GM12878 (cell line): ENCODE measurements around the gene DNAJC11. TPM values are rescaled to one million over a fixed set of nuclear protein-coding genes. Genes with fewer than 3 reads are reported as not detected.

Experiments
- ATAC-seq: fragments of 200-7000 bp; cut with Tn5 transposase; 3 replicates; pipeline ENCODE4 v1.9.1; 2020; ENCODE audit warnings: mild to moderate bottlenecking, moderate library complexity
- BruUV-seq: library from RNA; stranded (reverse); fragments of 400-500 nt; replicated peaks from 2 replicates; lab custom pipeline; 2021; lab: Mats Ljungman, UMichigan
- CTCF ChIA-PET: fragments of 300-600 bp; sonication (Branson Sonifier 250); formaldehyde crosslinking; extraction: SDS; loops from one replicate; lab custom pipeline; 2021; ENCODE audit warnings: inconsistent platforms; lab: Yijun Ruan, JAX
- POLR2A ChIA-PET: fragments of 350-600 bp; formaldehyde crosslinking; extraction: SDS; loops from one replicate; lab custom pipeline; 2021; ENCODE audit warnings: inconsistent platforms; lab: Charles Lee
- RAD21 ChIA-PET: fragments of 300-600 bp; sonication (Branson Sonifier 250); formaldehyde crosslinking; loops from one replicate; lab custom pipeline; 2023; ENCODE audit warnings: antibody characterized with exemption; ENCODE audit not compliant: unreplicated experiment; lab: Charles Lee
- SMC1A ChIA-PET: fragments of 300-600 bp; sonication (Branson Sonifier 250); formaldehyde crosslinking; loops from one replicate; lab custom pipeline; 2023; ENCODE audit not compliant: unreplicated experiment, uncharacterized antibody; lab: Charles Lee
- DNase-seq: peaks from one replicate; pipeline ENCODE4 v3.0.0-alpha.2; 2011; ENCODE audit warnings: low read depth, low spot score
- FAIRE-seq: peaks from 3 replicates; lab custom pipeline; 2011; peaks lifted over from hg19 to GRCh38; lab: Jason Lieb, UNC
- H2AFZ ChIP-seq: 2 replicates; pipeline ENCODE4 v1.6.0; 2011; ENCODE audit warnings: low read depth, low read length, control low read depth; ENCODE audit not compliant: control insufficient read depth
- H3K27ac ChIP-seq: 2 replicates; pipeline ENCODE4 v1.5.1; 2011; ENCODE audit warnings: control low read depth; ENCODE audit not compliant: control insufficient read depth, insufficient read depth
- H3K27me3 ChIP-seq, 2 experiments: replicated peaks in 1 of 2; 2 replicates each; pipeline versions ENCODE4 v1.6.0 to v1.6.1; 2011; ENCODE audit warnings: low read length in 1 of 2; ENCODE audit not compliant: control insufficient read depth in 2 of 2, insufficient read depth in 2 of 2
- H3K36me3 ChIP-seq, 2 experiments: 2 replicates each; pipeline ENCODE4 v1.5.1; 2011; ENCODE audit warnings: low read length in 1 of 2; ENCODE audit not compliant: control insufficient read depth in 2 of 2, insufficient read depth in 2 of 2
- H3K4me1 ChIP-seq: 2 replicates; pipeline ENCODE4 v1.6.1; 2011; ENCODE audit warnings: mild to moderate bottlenecking, low read length, moderate library complexity, mixed read lengths; ENCODE audit not compliant: control insufficient read depth, insufficient read depth
- H3K4me2 ChIP-seq: 2 replicates; pipeline ENCODE4 v1.6.0; 2011; ENCODE audit warnings: control low read depth; ENCODE audit not compliant: control insufficient read depth, insufficient read depth
- H3K4me3 ChIP-seq: fragments of 200-600 bp; sonication (generic); 2 replicates; pipeline ENCODE4 v1.5.1; 2016
- H3K79me2 ChIP-seq: 2 replicates; pipeline ENCODE4 v1.6.0; 2011; ENCODE audit warnings: low read length; ENCODE audit not compliant: control insufficient read depth, insufficient read depth
- H3K9ac ChIP-seq: 2 replicates; pipeline ENCODE4 v1.8.0; 2011; ENCODE audit warnings: low read length, control low read depth, mixed read lengths; ENCODE audit not compliant: control insufficient read depth, insufficient read depth
- H3K9me3 ChIP-seq: replicated peaks from 3 replicates; pipeline ENCODE4 v1.5.1; 2011; ENCODE audit warnings: mild to moderate bottlenecking, low read length; ENCODE audit not compliant: control insufficient read depth, insufficient read depth
- H4K20me1 ChIP-seq: 2 replicates; pipeline ENCODE4 v1.6.0; 2011; ENCODE audit not compliant: control insufficient read depth, insufficient read depth
- CEBPB ChIP-seq, 2 experiments: fragments of 150-350 bp in 1 of 2; IDR thresholded peaks; 2 replicates each; pipeline ENCODE4 v1.6.1; 2012 to 2014; ENCODE audit warnings: low read depth in 2 of 2, low read length in 2 of 2, borderline replicate concordance in 1 of 2, inconsistent platforms in 1 of 2
- CREB1 ChIP-seq: IDR thresholded peaks from 2 replicates; pipeline ENCODE4 v1.6.1; 2012; ENCODE audit warnings: low read depth, mild to moderate bottlenecking, inconsistent platforms
- EP300 ChIP-seq, 2 experiments: fragments of 150-350 bp in 1 of 2; IDR thresholded peaks; 2 replicates each; pipeline ENCODE4 v1.6.1; 2011 to 2012; ENCODE audit warnings: low read depth in 2 of 2, low read length in 2 of 2, borderline replicate concordance in 1 of 2, improper control_type of control experiment in 1 of 2, inconsistent platforms in 1 of 2; ENCODE audit not compliant: control insufficient read depth in 1 of 2
- ETV6 ChIP-seq, 2 experiments: fragments of 450-650 bp in 1 of 2; IDR thresholded peaks in 1 of 2; conservative IDR thresholded peaks in 1 of 2; 2 replicates each; pipeline ENCODE4 v1.6.1; 2014; ENCODE audit warnings: antibody characterized with exemption in 1 of 2, borderline replicate concordance in 1 of 2, low read depth in 1 of 2, mild to moderate bottlenecking in 1 of 2, moderate library complexity in 1 of 2
- NR2C2 ChIP-seq: IDR thresholded peaks from 2 replicates; pipeline ENCODE4 v1.6.1; 2011; ENCODE audit warnings: borderline replicate concordance, low read depth; ENCODE audit not compliant: control insufficient read depth, insufficient read length
- RB1 ChIP-seq: fragments of 450-650 bp; formaldehyde crosslinking; IDR thresholded peaks from 2 replicates; pipeline ENCODE4 v1.6.1; 2017; ENCODE audit warnings: mild to moderate bottlenecking, borderline replicate concordance
- SIX5 ChIP-seq: IDR thresholded peaks from 2 replicates; pipeline ENCODE4 v1.6.1; 2011; ENCODE audit warnings: mild to moderate bottlenecking, low read depth, low read length, moderate library complexity; ENCODE audit not compliant: severe bottlenecking
- WGBS: methylation state at CpG from one replicate; pipeline ENCODE4 v1.1.6; 2016; ENCODE audit warnings: low lambda C conversion rate; ENCODE audit not compliant: insufficient replicate concordance, insufficient coverage; ENCODE audit errors: missing lambda C conversion rate; 5-methylcytosine and 5-hydroxymethylcytosine counted together
- in situ Hi-C: fragments of 300-500 bp; cut with MboI; formaldehyde crosslinking; loops from 9 replicates; pipeline ENCODE4 v1.14.3; 2018; ENCODE audit warnings: mixed read lengths
- intact Hi-C: fragments of 100-400 bp; cut with micrococcal nuclease; formaldehyde crosslinking; loops from one replicate; pipeline ENCODE4 v1.14.2; 2022; ENCODE audit not compliant: unreplicated experiment
- polyA plus RNA-seq, 11 experiments: library from polyadenylated mRNA; depleted of rRNA in 4 of 11; unstranded in 6 of 11; stranded (reverse) in 5 of 11; fragments of >200 nt; fragmentation: Nextera tagmentation in 4 of 11; fragmentation: Illumina TruSeq in 1 of 11; extraction: Ambion mirVana in 4 of 11; extraction: Trizol in 1 of 11; gene quantifications; 1 replicate in 1 of 11; 2 replicates in 10 of 11; pipeline versions ENCODE4 v1.2.1 to v1.2.3, GENCODE V29; 2011 to 2016; ENCODE audit warnings: inconsistent platforms in 2 of 11, missing spikeins in 2 of 11, low read depth in 1 of 11
- total RNA-seq, 4 experiments: library from RNA; depleted of rRNA in 3 of 4; stranded (reverse); fragments of >200 nt in 3 of 4; fragmentation: Illumina TruSeq in 1 of 4; extraction: Trizol in 1 of 4; gene quantifications; 2 replicates each; pipeline versions ENCODE4 v1.2.1 to v1.2.3, GENCODE V29; 2013 to 2021
- TF ChIP-seq, protein P1 (sequence below): fragments of 450-650 bp; formaldehyde crosslinking; IDR thresholded peaks from 2 replicates; pipeline ENCODE4 v1.5.0; 2022; ENCODE audit warnings: mild to moderate bottlenecking, missing genetic modification characterization

DNAJC11 gene
- total and polyA plus RNA-seq, 10 of the 15 experiments (the other 5 are each of a cell fraction or from before 2014, with no cell fraction given), result 5.0 to 58.8 (median 39.5) TPM

- TF ChIP-seq SIX5 (no peak), ETV6 (conservative IDR thresholded peaks at IDR 0.05 in 1 of 2, IDR thresholded peaks at IDR 0.05 in 1 of 2; ENCODE audit: borderline replicate concordance in 1 of 2, low read depth in 1 of 2) (no peak), CREB1 (no peak), CEBPB (IDR thresholded peaks at IDR 0.05; ENCODE audit: borderline replicate concordance in 1 of 2, low read depth in 2 of 2, low read length in 2 of 2) (no peak)
These were observed 112.6 kb downstream of the DNAJC11 start (continued) for GRCh38 chr1:6588893-6589520.

- ChIA-PET CTCF (no interaction called here), SMC1A (no interaction called here)
- Histone ChIP-seq H3K27me3 (no peaks in the 10 kb centered on the region), H3K27ac (no peak overlapping the region), H3K9me3 (no peaks in the 10 kb centered on the region), H3K36me3 (peaks cover 7 to 18% of the 10 kb centered on the region in 2 experiments; a peak in 3 of 4 replicates), H3K9ac (no peak overlapping the region)
- no TSS peak for BruUV-seq
- no peak for DNase-seq
- 94% methylated on average over 24 of the region's 25 CpGs for WGBS
- no peak for TF ChIP-seq NR2C2
- TF ChIP-seq RB1, result no peak
- no peak for TF ChIP-seq EP300 (IDR thresholded peaks at IDR 0.05; ENCODE audit: borderline replicate concordance in 1 of 2, control insufficient read depth in 1 of 2, low read depth in 2 of 2, low read length in 2 of 2)
- TF ChIP-seq, protein P1, sequence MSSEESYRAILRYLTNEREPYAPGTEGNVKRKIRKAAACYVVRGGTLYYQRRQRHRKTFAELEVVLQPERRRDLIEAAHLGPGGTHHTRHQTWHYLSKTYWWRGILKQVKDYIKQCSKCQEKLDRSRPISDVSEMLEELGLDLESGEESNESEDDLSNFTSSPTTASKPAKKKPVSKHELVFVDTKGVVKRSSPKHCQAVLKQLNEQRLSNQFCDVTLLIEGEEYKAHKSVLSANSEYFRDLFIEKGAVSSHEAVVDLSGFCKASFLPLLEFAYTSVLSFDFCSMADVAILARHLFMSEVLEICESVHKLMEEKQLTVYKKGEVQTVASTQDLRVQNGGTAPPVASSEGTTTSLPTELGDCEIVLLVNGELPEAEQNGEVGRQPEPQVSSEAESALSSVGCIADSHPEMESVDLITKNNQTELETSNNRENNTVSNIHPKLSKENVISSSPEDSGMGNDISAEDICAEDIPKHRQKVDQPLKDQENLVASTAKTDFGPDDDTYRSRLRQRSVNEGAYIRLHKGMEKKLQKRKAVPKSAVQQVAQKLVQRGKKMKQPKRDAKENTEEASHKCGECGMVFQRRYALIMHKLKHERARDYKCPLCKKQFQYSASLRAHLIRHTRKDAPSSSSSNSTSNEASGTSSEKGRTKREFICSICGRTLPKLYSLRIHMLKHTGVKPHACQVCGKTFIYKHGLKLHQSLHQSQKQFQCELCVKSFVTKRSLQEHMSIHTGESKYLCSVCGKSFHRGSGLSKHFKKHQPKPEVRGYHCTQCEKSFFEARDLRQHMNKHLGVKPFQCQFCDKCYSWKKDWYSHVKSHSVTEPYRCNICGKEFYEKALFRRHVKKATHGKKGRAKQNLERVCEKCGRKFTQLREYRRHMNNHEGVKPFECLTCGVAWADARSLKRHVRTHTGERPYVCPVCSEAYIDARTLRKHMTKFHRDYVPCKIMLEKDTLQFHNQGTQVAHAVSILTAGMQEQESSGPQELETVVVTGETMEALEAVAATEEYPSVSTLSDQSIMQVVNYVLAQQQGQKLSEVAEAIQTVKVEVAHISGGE (CRISPR knock-in tag), result no peak
- TF ChIP-seq, all 136 proteins: peak for 0
- ChIA-PET RAD21 (no interaction called here), POLR2A (interaction anchor here (1.1 kb wide), 1 partner anchor 12 kb away, joined by 3 read pairs; no protein-coding TSS in a partner anchor)
- Histone ChIP-seq H3K4me3 (no peak overlapping the region), H2AFZ (no peak overlapping the region), H3K4me1 (no peaks in the 10 kb centered on the region), H4K20me1 (no peaks in the 10 kb centered on the region), H3K4me2 (no peak overlapping the region), H3K79me2 (no peaks in the 10 kb centered on the region)
- ATAC-seq, result no peak
- in situ Hi-C loops, result no loop called here
- FAIRE-seq, result no peak
- intact Hi-C loops, result no loop called here
These were observed 113.3 kb downstream of the DNAJC11 start for GRCh38 chr1:6588128-6588892.
